ENCODE data around the gene SLC9B2.

Gene SLC9B2

GRCh38 chr4:102988429-102989020 is 88.0 kb downstream of the SLC9B2 start:
- H3K36me3 ChIP-seq (ENCODE audit: control insufficient read depth, insufficient read depth, low read length), result no peaks in the 10 kb centered on the region
- no peak overlapping the region for H3K4me3 ChIP-seq (ENCODE audit: low read length)
- H3K27ac ChIP-seq (ENCODE audit: low read length), result no peak overlapping the region
- WGBS (ENCODE audit: insufficient coverage, insufficient read length), result no CpG with 5 or more reads among the region's 1 CpG
- DNase-seq (ENCODE audit: low read depth, low spot score), result no peak
- H3K27me3 ChIP-seq (ENCODE audit: control insufficient read depth, insufficient read depth, low read length), result no peaks in the 10 kb centered on the region
- H3K4me1 ChIP-seq (ENCODE audit: control insufficient read depth, insufficient read depth, low read length), result no peaks in the 10 kb centered on the region
- H3K9me3 ChIP-seq (ENCODE audit: control insufficient read depth, insufficient read depth, low read length), result no peaks in the 10 kb centered on the region

GRCh38 chr4:102981005-102981404 is 95.6 kb downstream of the SLC9B2 start:
- Histone ChIP-seq H3K9me3 (ENCODE audit: control insufficient read depth, insufficient read depth, low read length) (no peaks in the 10 kb centered on the region), H3K4me3 (ENCODE audit: low read length) (no peak overlapping the region), H3K27ac (ENCODE audit: low read length) (no peak overlapping the region), H3K36me3 (ENCODE audit: control insufficient read depth, insufficient read depth, low read length) (no peaks in the 10 kb centered on the region), H3K27me3 (ENCODE audit: control insufficient read depth, insufficient read depth, low read length) (no peaks in the 10 kb centered on the region), H3K4me1 (ENCODE audit: control insufficient read depth, insufficient read depth, low read length) (no peaks in the 10 kb centered on the region)
- WGBS (ENCODE audit: insufficient coverage, insufficient read length), result no CpG with 5 or more reads among the region's 2 CpGs
- no peak for DNase-seq (ENCODE audit: low read depth, low spot score)
